Fibroblast of skin of left quadriceps (primary cell): ENCODE results near the gene SBNO1.
"Not testable (repeated sequence)": the region's sequence is repeated elsewhere in the genome, so short reads cannot be mapped to it uniquely, and the experiment has no call there.

Experiments
- DNase-seq, 2 experiments: peaks; one replicate each; pipeline ENCODE4 v3.0.0-alpha.2; 2013; ENCODE audit warnings: low read depth in 2 of 2

Gene SBNO1

GRCh38 chr12:123248996-123249741 is 115.5 kb downstream of the SBNO1 start:
- DNase-seq: not testable (repeated sequence)

- DNase-seq: not testable (repeated sequence)
Observed at GRCh38 chr12:123248129-123248528, 116.5 kb downstream of the SBNO1 start.

GRCh38 chr12:123245678-123246077 is 119.0 kb downstream of the SBNO1 start:
- no peak for DNase-seq

- DNase-seq: no peak
Observed at GRCh38 chr12:123243671-123244262, 120.9 kb downstream of the SBNO1 start.

- DNase-seq: no peak
Observed at GRCh38 chr12:123242116-123242904, 122.3 kb downstream of the SBNO1 start.
